Measurements from ENCODE around the gene SEMA5A.

The SEMA5A gene

GRCh38 chr5:9284781-9285307, 261.0 kb downstream of the SEMA5A start:
- TF ChIP-seq, protein P1, sequence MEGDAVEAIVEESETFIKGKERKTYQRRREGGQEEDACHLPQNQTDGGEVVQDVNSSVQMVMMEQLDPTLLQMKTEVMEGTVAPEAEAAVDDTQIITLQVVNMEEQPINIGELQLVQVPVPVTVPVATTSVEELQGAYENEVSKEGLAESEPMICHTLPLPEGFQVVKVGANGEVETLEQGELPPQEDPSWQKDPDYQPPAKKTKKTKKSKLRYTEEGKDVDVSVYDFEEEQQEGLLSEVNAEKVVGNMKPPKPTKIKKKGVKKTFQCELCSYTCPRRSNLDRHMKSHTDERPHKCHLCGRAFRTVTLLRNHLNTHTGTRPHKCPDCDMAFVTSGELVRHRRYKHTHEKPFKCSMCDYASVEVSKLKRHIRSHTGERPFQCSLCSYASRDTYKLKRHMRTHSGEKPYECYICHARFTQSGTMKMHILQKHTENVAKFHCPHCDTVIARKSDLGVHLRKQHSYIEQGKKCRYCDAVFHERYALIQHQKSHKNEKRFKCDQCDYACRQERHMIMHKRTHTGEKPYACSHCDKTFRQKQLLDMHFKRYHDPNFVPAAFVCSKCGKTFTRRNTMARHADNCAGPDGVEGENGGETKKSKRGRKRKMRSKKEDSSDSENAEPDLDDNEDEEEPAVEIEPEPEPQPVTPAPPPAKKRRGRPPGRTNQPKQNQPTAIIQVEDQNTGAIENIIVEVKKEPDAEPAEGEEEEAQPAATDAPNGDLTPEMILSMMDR (IDR thresholded peaks at IDR 0.05; ENCODE audit: low read depth, low read length): no peak
- peak; percentile 59 for DNase-seq (ENCODE audit: extremely low read depth, low read depth)

- TF ChIP-seq, protein P1 (IDR thresholded peaks at IDR 0.05; ENCODE audit: low read depth, low read length): no peak
- DNase-seq (ENCODE audit: extremely low read depth, low read depth): no peak
Observed at GRCh38 chr5:9284272-9284671, 261.6 kb downstream of the SEMA5A start.

GRCh38 chr5:9283473-9283872, 262.4 kb downstream of the SEMA5A start:
- DNase-seq (ENCODE audit: extremely low read depth, low read depth): no peak
- TF ChIP-seq, protein P1 (IDR thresholded peaks at IDR 0.05; ENCODE audit: low read depth, low read length): no peak

DNA sequence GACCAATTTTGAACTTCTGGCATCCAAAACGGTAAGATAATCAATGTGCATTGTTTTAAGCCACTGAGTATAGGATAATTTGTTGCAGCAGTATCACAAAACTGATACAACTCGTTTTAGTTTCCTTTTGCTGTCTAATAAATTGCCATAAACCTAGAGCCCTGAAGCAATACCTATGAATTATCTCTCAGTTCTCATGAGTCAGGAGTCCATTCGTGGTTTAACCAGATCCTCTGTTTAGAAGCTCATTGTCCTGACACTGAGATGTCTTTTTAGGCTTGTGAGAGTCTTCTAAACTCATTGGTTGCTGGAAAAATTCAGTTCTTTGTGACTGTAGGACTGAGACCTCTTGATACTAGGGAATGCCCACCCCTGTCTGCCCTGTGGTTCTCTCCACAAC, 262.9 kb downstream of the SEMA5A start:
- TF ChIP-seq, protein P1 (IDR thresholded peaks at IDR 0.05; ENCODE audit: low read depth, low read length): no peak
- DNase-seq (ENCODE audit: extremely low read depth, low read depth): no peak

DNA sequence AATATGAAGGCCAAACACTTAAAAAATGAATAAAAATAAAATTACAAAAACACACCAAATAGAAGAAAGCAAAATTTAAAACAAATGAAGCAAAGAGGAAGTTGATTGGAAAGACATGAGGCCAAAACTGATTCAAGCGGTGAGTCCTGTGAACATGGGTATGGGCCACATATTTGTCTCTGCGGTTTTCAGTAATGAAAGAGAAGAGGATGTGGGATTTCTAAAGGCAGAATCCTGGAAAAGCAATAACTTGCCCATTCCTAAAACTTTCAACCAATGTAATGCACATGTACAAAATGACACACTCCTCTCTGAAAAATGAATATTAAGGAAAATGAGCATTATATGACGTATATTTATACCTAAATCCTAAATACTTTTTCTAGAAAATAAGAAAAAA, 263.7 kb downstream of the SEMA5A start:
- DNase-seq (ENCODE audit: extremely low read depth, low read depth): no peak
- TF ChIP-seq, protein P1 (IDR thresholded peaks at IDR 0.05; ENCODE audit: low read depth, low read length): no peak

DNA sequence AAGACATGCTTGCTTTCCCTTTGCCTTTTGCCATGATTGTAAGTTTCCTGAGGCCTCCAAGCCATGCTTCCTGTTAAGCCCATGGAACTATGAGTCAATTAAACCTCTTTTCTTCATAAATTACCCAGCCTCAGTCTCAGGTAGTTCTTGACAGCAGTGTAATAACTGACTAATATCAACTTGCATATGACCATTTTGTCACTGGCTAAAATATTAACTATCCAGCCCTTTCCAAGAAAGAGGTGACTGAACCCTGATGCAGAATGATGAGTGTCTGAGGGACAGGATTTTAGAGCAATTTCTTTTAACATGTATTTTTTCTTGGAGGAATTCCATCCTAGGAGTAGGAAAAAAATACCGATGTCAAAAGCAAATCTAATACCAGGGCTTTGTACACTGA, 266.1 kb downstream of the SEMA5A start:
- DNase-seq (ENCODE audit: extremely low read depth, low read depth): no peak

DNA sequence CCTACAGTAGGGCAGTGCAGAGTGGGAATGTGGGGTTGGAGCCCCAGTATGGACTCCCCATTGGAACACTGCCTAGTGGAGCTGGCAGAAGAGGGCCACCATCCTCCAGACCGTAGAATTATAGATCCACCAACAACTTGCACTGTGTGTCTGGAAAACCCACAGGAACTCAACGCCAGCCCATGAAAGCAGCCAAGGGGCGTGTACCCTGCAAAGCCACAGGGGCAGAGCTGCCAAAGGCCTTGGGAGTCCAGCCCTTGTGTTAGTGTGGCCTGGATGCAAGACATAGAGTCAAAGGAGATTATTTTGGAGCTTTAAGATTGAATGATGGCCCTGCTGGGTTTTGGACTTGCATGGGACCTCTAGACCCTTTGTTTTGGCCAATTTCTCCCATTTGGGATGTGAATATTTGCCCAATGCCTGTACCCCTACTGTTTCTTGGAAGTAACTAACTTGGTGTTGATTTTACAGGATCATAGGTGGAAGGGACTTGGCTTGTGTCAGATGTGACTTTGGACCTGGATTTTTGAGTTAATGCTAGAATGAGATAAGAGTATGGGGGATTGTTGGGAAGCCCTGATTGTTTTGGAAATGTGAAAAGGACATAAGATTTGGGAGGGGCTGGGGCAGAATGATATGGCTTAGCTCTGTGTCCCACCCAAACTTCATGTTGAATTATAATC, 266.8 kb downstream of the SEMA5A start:
- no peak for DNase-seq (ENCODE audit: extremely low read depth, low read depth)
- TF ChIP-seq, protein P1 (IDR thresholded peaks at IDR 0.05; ENCODE audit: low read depth, low read length): no peak

More for the DNA sequence above, 266.1 kb downstream of the SEMA5A start:
- TF ChIP-seq, protein P1 (IDR thresholded peaks at IDR 0.05; ENCODE audit: low read depth, low read length): no peak

Measured in AG09319 (cell line).